HEK293T (cell line): Measurements from ENCODE around the gene CD28.

Experiments used
- CTCF ChIA-PET: fragments of 350-600 bp; formaldehyde crosslinking; extraction: SDS; loops from one replicate; lab custom pipeline; 2021; ENCODE audit warnings: antibody characterized with exemption, inconsistent platforms; lab: Yijun Ruan, JAX
- POLR2A ChIA-PET: fragments of 350-600 bp; formaldehyde crosslinking; extraction: SDS; loops from one replicate; lab custom pipeline; 2020; ENCODE audit warnings: antibody characterized with exemption, inconsistent platforms; lab: Yijun Ruan, JAX
- DNase-seq: peaks from one replicate; pipeline ENCODE4 v3.0.0; 2012; ENCODE audit warnings: mixed read lengths; ENCODE audit errors: extremely low spot score
- ARNT ChIP-seq: fragments of 450-650 bp; IDR thresholded peaks from 2 replicates; pipeline ENCODE4 v1.6.1; 2017; ENCODE audit warnings: mild to moderate bottlenecking
- BHLHE40 ChIP-seq: fragments of 450-650 bp; IDR thresholded peaks from 2 replicates; pipeline ENCODE4 v1.6.1; 2016; ENCODE audit warnings: mild to moderate bottlenecking, moderate library complexity, borderline replicate concordance
- CTBP1 ChIP-seq: fragments of 450-650 bp; IDR thresholded peaks from 2 replicates; pipeline ENCODE4 v1.6.1; 2016; ENCODE audit warnings: borderline replicate concordance
- ELF4 ChIP-seq: fragments of 450-650 bp; IDR thresholded peaks from 2 replicates; pipeline ENCODE4 v1.6.1; 2017; ENCODE audit warnings: antibody characterized with exemption
- FOXA1 ChIP-seq: fragments of 450-650 bp; IDR thresholded peaks from 2 replicates; pipeline ENCODE4 v1.6.1; 2016; ENCODE audit warnings: mild to moderate bottlenecking
- FOXK2 ChIP-seq: fragments of 450-650 bp; IDR thresholded peaks from 2 replicates; pipeline ENCODE4 v1.6.1; 2016; ENCODE audit warnings: mild to moderate bottlenecking
- FOXM1 ChIP-seq: fragments of 450-650 bp; IDR thresholded peaks from 2 replicates; pipeline ENCODE4 v1.6.1; 2017; ENCODE audit warnings: mild to moderate bottlenecking, borderline replicate concordance
- HDGF ChIP-seq: fragments of 450-650 bp; IDR thresholded peaks from 2 replicates; pipeline ENCODE4 v1.6.1; 2017; ENCODE audit warnings: antibody characterized with exemption, borderline replicate concordance
- L3MBTL2 ChIP-seq: fragments of 450-650 bp; conservative IDR thresholded peaks from 2 replicates; pipeline ENCODE4 v1.6.1; 2016; ENCODE audit warnings: mild to moderate bottlenecking
- LEF1 ChIP-seq: fragments of 450-650 bp; IDR thresholded peaks from 2 replicates; pipeline ENCODE4 v1.6.1; 2017; ENCODE audit warnings: mild to moderate bottlenecking, borderline replicate concordance
- NFRKB ChIP-seq: fragments of 450-650 bp; IDR thresholded peaks from 2 replicates; pipeline ENCODE4 v1.6.1; 2016; ENCODE audit warnings: mild to moderate bottlenecking, moderate library complexity
- PKNOX1 ChIP-seq: fragments of 450-650 bp; IDR thresholded peaks from 2 replicates; pipeline ENCODE4 v1.6.1; 2016
- SP1 ChIP-seq: fragments of 450-650 bp; IDR thresholded peaks from 2 replicates; pipeline ENCODE4 v1.6.1; 2017
- SUZ12 ChIP-seq: fragments of 450-650 bp; IDR thresholded peaks from 2 replicates; pipeline ENCODE4 v1.6.1; 2016; ENCODE audit warnings: mild to moderate bottlenecking
- TARDBP ChIP-seq: fragments of 450-650 bp; IDR thresholded peaks from 2 replicates; pipeline ENCODE4 v1.6.1; 2016
- ZNF384 ChIP-seq: fragments of 450-650 bp; IDR thresholded peaks from 2 replicates; pipeline ENCODE4 v1.6.1; 2016

The CD28 gene

GRCh38 chr2:203683421-203683820 lies 23.0 kb upstream of the CD28 start:
- POLR2A ChIA-PET = no interaction called here
- no peak for TF ChIP-seq ELF4
- TF ChIP-seq FOXK2 = no peak
- TF ChIP-seq SUZ12 = no peak
- TF ChIP-seq PKNOX1 = no peak
- TF ChIP-seq HDGF = no peak
- TF ChIP-seq FOXA1 = no peak
- no peak for TF ChIP-seq ZNF384
- no peak for TF ChIP-seq CTBP1
- TF ChIP-seq SP1 = no peak
- no peak for TF ChIP-seq BHLHE40
- no peak for TF ChIP-seq ARNT
- no peak for TF ChIP-seq TARDBP
- TF ChIP-seq L3MBTL2 = no peak
- TF ChIP-seq LEF1 = no peak
- no peak for TF ChIP-seq FOXM1
- TF ChIP-seq NFRKB = no peak
- no peak for DNase-seq
- CTCF ChIA-PET = no interaction called here

GRCh38 chr2:203683932-203684556 lies 22.4 kb upstream of the CD28 start:
- no peak for DNase-seq
- TF ChIP-seq HDGF (no peak), PKNOX1 (no peak), L3MBTL2 (no peak), ELF4 (no peak), ZNF384 (no peak), SP1 (no peak), LEF1 (no peak), SUZ12 (no peak), CTBP1 (no peak), BHLHE40 (no peak), ARNT (no peak), FOXK2 (no peak), FOXM1 (no peak), TARDBP (no peak), FOXA1 (no peak), NFRKB (no peak)
- POLR2A ChIA-PET = no interaction called here
- CTCF ChIA-PET = no interaction called here

- CTCF ChIA-PET = no interaction called here
- no peak for DNase-seq
- POLR2A ChIA-PET = no interaction called here
- TF ChIP-seq CTBP1 = no peak
- no peak for TF ChIP-seq FOXM1
- TF ChIP-seq TARDBP = no peak
- TF ChIP-seq BHLHE40 = no peak
- TF ChIP-seq PKNOX1 = no peak
- no peak for TF ChIP-seq FOXK2
- no peak for TF ChIP-seq ZNF384
- no peak for TF ChIP-seq ELF4
- no peak for TF ChIP-seq SUZ12
- TF ChIP-seq NFRKB = no peak
- TF ChIP-seq LEF1 = no peak
- no peak for TF ChIP-seq SP1
- TF ChIP-seq FOXA1 = no peak
- no peak for TF ChIP-seq ARNT
- TF ChIP-seq L3MBTL2 = no peak
Measured at GRCh38 chr2:203685081-203685621, 21.3 kb upstream of the CD28 start.

- no peak for DNase-seq
- CTCF ChIA-PET = no interaction called here
- TF ChIP-seq NFRKB (no peak), SP1 (no peak), SUZ12 (no peak), ZNF384 (no peak), ELF4 (no peak), CTBP1 (no peak), BHLHE40 (no peak), PKNOX1 (no peak), L3MBTL2 (no peak), ARNT (no peak), FOXK2 (no peak), HDGF (no peak), LEF1 (no peak)
- POLR2A ChIA-PET = no interaction called here
Measured at GRCh38 chr2:203685789-203686420, 20.5 kb upstream of the CD28 start.

GRCh38 chr2:203687165-203687564 lies 19.3 kb upstream of the CD28 start:
- CTCF ChIA-PET = no interaction called here
- TF ChIP-seq SUZ12 = no peak
- no peak for TF ChIP-seq FOXM1
- no peak for TF ChIP-seq LEF1
- no peak for TF ChIP-seq SP1
- no peak for TF ChIP-seq TARDBP
- no peak for TF ChIP-seq CTBP1
- no peak for TF ChIP-seq PKNOX1
- TF ChIP-seq BHLHE40 = no peak
- no peak for TF ChIP-seq HDGF
- no peak for TF ChIP-seq FOXK2
- TF ChIP-seq NFRKB = no peak
- no peak for TF ChIP-seq ZNF384
- TF ChIP-seq ARNT = no peak
- TF ChIP-seq L3MBTL2 = no peak
- no peak for TF ChIP-seq FOXA1
- TF ChIP-seq ELF4 = no peak
- DNase-seq = no peak

More at GRCh38 chr2:203687165-203687564, 19.3 kb upstream of the CD28 start:
- POLR2A ChIA-PET = no interaction called here
